GM23338 (cell line): ENCODE results near the gene RHBDD1. TPM values are rescaled to one million over a fixed set of nuclear protein-coding genes. Genes with fewer than 3 reads are reported as not detected.

Source experiments
- ATAC-seq: fragments of 200-7000 bp; cut with Tn5 transposase; 3 replicates; pipeline ENCODE4 v1.9.1; 2020
- DNase-seq: peaks from one replicate; pipeline ENCODE4 v3.0.0-alpha.2; 2015; ENCODE audit warnings: low spot score
- H2AFZ ChIP-seq: fragments of 200-600 bp; sonication (generic); 2 replicates; pipeline ENCODE4 v1.8.0; 2016; ENCODE audit warnings: antibody characterized with exemption, mild to moderate bottlenecking, moderate library complexity
- H3F3A ChIP-seq: fragments of 200-600 bp; sonication (generic); replicated peaks from 2 replicates; pipeline ENCODE4 v1.8.0; 2017; ENCODE audit warnings: antibody characterized with exemption, mixed run types, low read depth
- H3K27ac ChIP-seq: fragments of 200-600 bp; sonication (generic); 2 replicates; pipeline ENCODE4 v1.6.1; 2016; ENCODE audit warnings: low read depth
- H3K27me3 ChIP-seq: fragments of 200-600 bp; sonication (generic); 2 replicates; pipeline ENCODE4 v1.8.0; 2016; ENCODE audit warnings: mild to moderate bottlenecking, mixed run types, moderate library complexity; ENCODE audit not compliant: insufficient read depth
- H3K36me3 ChIP-seq: fragments of 200-600 bp; sonication (generic); 2 replicates; pipeline ENCODE4 v1.8.0; 2016; ENCODE audit warnings: mild to moderate bottlenecking; ENCODE audit not compliant: insufficient read depth
- H3K4me1 ChIP-seq: fragments of 200-600 bp; sonication (generic); 2 replicates; pipeline ENCODE4 v1.8.0; 2016; ENCODE audit warnings: mild to moderate bottlenecking, moderate library complexity; ENCODE audit not compliant: insufficient read depth
- H3K4me2 ChIP-seq: fragments of 200-600 bp; sonication (generic); 2 replicates; pipeline ENCODE4 v1.7.1; 2017; ENCODE audit warnings: mixed run types
- H3K4me3 ChIP-seq: fragments of 200-600 bp; sonication (generic); 2 replicates; pipeline ENCODE4 v1.6.1; 2016; ENCODE audit warnings: mixed run types
- H3K79me2 ChIP-seq: fragments of 200-600 bp; sonication (generic); replicated peaks from 2 replicates; pipeline ENCODE4 v1.8.0; 2017; ENCODE audit warnings: mild to moderate bottlenecking; ENCODE audit not compliant: insufficient read depth
- H3K9me2 ChIP-seq: fragments of 200-600 bp; sonication (generic); 2 replicates; pipeline ENCODE4 v1.8.0; 2017; ENCODE audit not compliant: insufficient read depth
- H4K20me1 ChIP-seq: fragments of 200-600 bp; sonication (generic); replicated peaks from 2 replicates; pipeline ENCODE4 v1.8.0; 2017; ENCODE audit warnings: mild to moderate bottlenecking; ENCODE audit not compliant: insufficient read depth
- H3K27ac Mint-ChIP-seq: 2 replicates; pipeline ENCODE4 v1.8.0; 2020; ENCODE audit warnings: inconsistent platforms, mild to moderate bottlenecking, moderate library complexity, mixed read lengths
- H3K27me3 Mint-ChIP-seq: 3 replicates; pipeline ENCODE4 v1.8.0; 2022; ENCODE audit warnings: low read depth, mild to moderate bottlenecking, moderate library complexity, mixed read lengths, inconsistent platforms; ENCODE audit not compliant: insufficient read depth, poor library complexity
- H3K36me3 Mint-ChIP-seq: 3 replicates; pipeline ENCODE4 v1.8.0; 2021; ENCODE audit warnings: low read depth, mild to moderate bottlenecking, inconsistent platforms, moderate library complexity, mixed read lengths
- H3K4me1 Mint-ChIP-seq: 3 replicates; pipeline ENCODE4 v1.8.0; 2020; ENCODE audit warnings: mild to moderate bottlenecking, inconsistent platforms, mixed read lengths
- H3K4me3 Mint-ChIP-seq: 3 replicates; pipeline ENCODE4 v1.8.0; 2021; ENCODE audit warnings: moderate library complexity, mild to moderate bottlenecking, inconsistent platforms, mixed read lengths
- H3K9me3 Mint-ChIP-seq: 3 replicates; pipeline ENCODE4 v1.8.0; 2020; ENCODE audit warnings: moderate library complexity, mild to moderate bottlenecking, inconsistent platforms, mixed read lengths
- CREB1 ChIP-seq: fragments of 250-450 bp; sonication (Bioruptor Pico); IDR thresholded peaks from 2 replicates; pipeline ENCODE4 v1.5.0; 2020; ENCODE audit warnings: low read depth, mild to moderate bottlenecking, moderate library complexity
- CTCF ChIP-seq, 2 experiments: fragments of 200-600 bp in 1 of 2; sonication (generic) in 1 of 2; conservative IDR thresholded peaks; 2 replicates each; pipeline versions ENCODE4 v1.5.1 to v1.6.1; 2016 to 2017; ENCODE audit warnings: antibody characterized with exemption in 2 of 2, low read depth in 2 of 2, mild to moderate bottlenecking in 2 of 2, moderate library complexity in 1 of 2
- NANOG ChIP-seq: IDR thresholded peaks from 2 replicates; pipeline ENCODE4 v1.6.1; 2016; ENCODE audit warnings: antibody characterized with exemption, borderline replicate concordance
- POLR2AphosphoS5 ChIP-seq: IDR thresholded peaks from 2 replicates; pipeline ENCODE4 v1.6.1; 2016; ENCODE audit warnings: antibody characterized with exemption, low read depth
- REST ChIP-seq: IDR thresholded peaks from one replicate; pipeline ENCODE4 v1.6.1; 2018; ENCODE audit warnings: antibody characterized with exemption; ENCODE audit not compliant: unreplicated experiment
- ZNF114 ChIP-seq: fragments of 250-450 bp; sonication (Bioruptor Pico); IDR thresholded peaks from 2 replicates; pipeline ENCODE4 v1.5.0; 2020; ENCODE audit warnings: mild to moderate bottlenecking, moderate library complexity
- ZNF331 ChIP-seq: fragments of 250-450 bp; sonication (Bioruptor Pico); IDR thresholded peaks from 2 replicates; pipeline ENCODE4 v1.5.0; 2020; ENCODE audit warnings: low read depth, mild to moderate bottlenecking, moderate library complexity
- ZNF462 ChIP-seq: fragments of 250-450 bp; sonication (Bioruptor Pico); IDR thresholded peaks from 2 replicates; pipeline ENCODE4 v1.5.0; 2020; ENCODE audit warnings: mild to moderate bottlenecking, moderate library complexity
- polyA plus RNA-seq: library from polyadenylated mRNA; unstranded; fragments of >200 nt; fragmentation: Nextera tagmentation; extraction: Ambion mirVana; gene quantifications from 2 replicates; pipeline ENCODE4 v1.2.1, GENCODE V29; 2016
- total RNA-seq: library from RNA; depleted of rRNA; stranded (reverse); fragments of >200 nt; shearing (Covaris generic); gene quantifications from 2 replicates; pipeline ENCODE4 v1.2.3, GENCODE V29; 2014

The RHBDD1 gene
- total and polyA plus RNA-seq, 2 experiments from 2014 or later: 7.3 to 13.0 TPM

- no peak for TF ChIP-seq ZNF462 (CRISPR knock-in tag)
- TF ChIP-seq CREB1 (CRISPR knock-in tag): no peak
- TF ChIP-seq NANOG: no peak
- no peak for TF ChIP-seq ZNF114 (CRISPR knock-in tag)
- no peak for TF ChIP-seq ZNF331
Measured at GRCh38 chr2:226797989-226798421, 37.8 kb upstream of the RHBDD1 start (continued).

GRCh38 chr2:226798422-226799210, 37.2 kb upstream of the RHBDD1 start:
- peak overlapping the region; percentile 95 for H3K4me2 ChIP-seq
- H3K27me3 ChIP-seq: no peaks in the 10 kb centered on the region
- peak overlapping the region; percentile 80 for H2AFZ ChIP-seq
- H3K27ac ChIP-seq: 0 out of 2 replicates have a peak overlapping the region, but pooled peaks have one; percentile 84
- peaks cover 20% of the 10 kb centered on the region; the same call in 2 of the 3 replicates for H3K9me3 Mint-ChIP-seq
- peaks cover 31% of the 10 kb centered on the region for H3K4me1 ChIP-seq
- peak; percentile 75 for DNase-seq
- peaks cover 13% of the 10 kb centered on the region for H3K27me3 Mint-ChIP-seq
- H3K4me1 Mint-ChIP-seq: peaks cover 42% of the 10 kb centered on the region
- no peaks in the 10 kb centered on the region for H4K20me1 ChIP-seq
- peak overlapping the region; percentile 95 for H3K4me3 ChIP-seq
- H3K36me3 ChIP-seq: no peaks in the 10 kb centered on the region
- H3F3A ChIP-seq: no peaks in the 10 kb centered on the region; the same call in 1 of the 2 replicates
- H3K36me3 Mint-ChIP-seq: peaks cover 41% of the 10 kb centered on the region
- peaks cover 45% of the 10 kb centered on the region for H3K79me2 ChIP-seq
- TF ChIP-seq CTCF (conservative IDR thresholded peaks at IDR 0.05; ENCODE audit: low read depth in 2 of 2) (peak; percentile 33 to 65), REST (no peak), POLR2AphosphoS5 (peak; percentile 16; the same call in 1 of the 2 replicates), CREB1 (CRISPR knock-in tag) (no peak)
- no peaks in the 10 kb centered on the region for H3K9me2 ChIP-seq
- H3K4me3 Mint-ChIP-seq: peak overlapping the region; percentile 83
- no peak overlapping the region for H3K27ac Mint-ChIP-seq
- ATAC-seq: peak; percentile 9
